HL-60 (cell line): ENCODE measurements around the gene SCGB2B2.

ENCODE experiments used
- DNase-seq, 2 experiments: peaks; one replicate each; pipeline ENCODE4 v3.0.0-alpha.2; 2010 to 2020; ENCODE audit warnings: low read depth in 1 of 2, low spot score in 1 of 2
- H3K27ac ChIP-seq: fragments of 250-450 bp; sonication (Bioruptor Pico); replicated peaks from 2 replicates; pipeline ENCODE4 v1.5.1; 2020; ENCODE audit warnings: mild to moderate bottlenecking, moderate library complexity
- H3K27me3 ChIP-seq: fragments of 250-450 bp; sonication (Bioruptor Pico); 2 replicates; pipeline ENCODE4 v1.5.1; 2021; ENCODE audit warnings: mild to moderate bottlenecking, moderate library complexity; ENCODE audit not compliant: insufficient read depth, poor library complexity, severe bottlenecking
- H3K4me3 ChIP-seq: replicated peaks from 2 replicates; pipeline ENCODE4 v1.5.1; 2011; ENCODE audit warnings: mild to moderate bottlenecking, control low read depth, low read length; ENCODE audit not compliant: insufficient read depth
- CTCF ChIP-seq: IDR thresholded peaks from one replicate; pipeline ENCODE4 v1.5.1; 2011; ENCODE audit warnings: low read length, control low read depth, inconsistent platforms; ENCODE audit not compliant: insufficient read depth
- GABPA ChIP-seq: IDR thresholded peaks from 2 replicates; pipeline ENCODE4 v1.6.1; 2012; ENCODE audit warnings: low read depth
- POLR2AphosphoS5 ChIP-seq: IDR thresholded peaks from 2 replicates; pipeline ENCODE4 v1.6.1; 2012; ENCODE audit warnings: low read depth
- SPI1 ChIP-seq: IDR thresholded peaks from 2 replicates; pipeline ENCODE4 v1.6.1; 2012; ENCODE audit warnings: low read depth, mild to moderate bottlenecking, borderline replicate concordance
- TF ChIP-seq, protein P1 (sequence below): IDR thresholded peaks from 2 replicates; pipeline ENCODE4 v1.6.1; 2012; ENCODE audit warnings: low read depth; ENCODE audit not compliant: insufficient replicate concordance

SCGB2B2 gene

DNA sequence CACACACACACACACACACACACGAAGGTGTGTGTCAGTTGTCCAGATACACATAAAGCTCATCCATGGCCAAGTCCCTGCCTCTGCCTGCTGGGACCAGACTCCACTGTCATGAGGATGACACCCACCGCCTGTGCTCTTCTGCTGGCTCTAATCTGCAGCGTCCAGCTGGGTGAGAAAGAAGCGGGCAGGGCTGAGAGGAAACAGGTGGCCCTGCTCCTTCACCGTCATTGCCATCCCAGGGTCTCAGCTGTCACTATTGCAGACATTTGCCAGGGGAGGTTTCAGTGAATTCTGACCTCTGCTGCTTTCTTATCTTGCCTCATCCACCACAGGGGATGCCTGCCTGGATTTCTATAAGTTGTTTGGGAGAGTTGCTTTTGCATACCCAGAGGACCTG, 31.4 kb downstream of the SCGB2B2 start:
- Histone ChIP-seq H3K27me3 (no peaks in the 10 kb centered on the region), H3K27ac (no peak overlapping the region), H3K4me3 (no peak overlapping the region)
- DNase-seq: no peak
- no peak for TF ChIP-seq SPI1
- no peak for TF ChIP-seq POLR2AphosphoS5
- TF ChIP-seq GABPA: no peak

- TF ChIP-seq, protein P1, sequence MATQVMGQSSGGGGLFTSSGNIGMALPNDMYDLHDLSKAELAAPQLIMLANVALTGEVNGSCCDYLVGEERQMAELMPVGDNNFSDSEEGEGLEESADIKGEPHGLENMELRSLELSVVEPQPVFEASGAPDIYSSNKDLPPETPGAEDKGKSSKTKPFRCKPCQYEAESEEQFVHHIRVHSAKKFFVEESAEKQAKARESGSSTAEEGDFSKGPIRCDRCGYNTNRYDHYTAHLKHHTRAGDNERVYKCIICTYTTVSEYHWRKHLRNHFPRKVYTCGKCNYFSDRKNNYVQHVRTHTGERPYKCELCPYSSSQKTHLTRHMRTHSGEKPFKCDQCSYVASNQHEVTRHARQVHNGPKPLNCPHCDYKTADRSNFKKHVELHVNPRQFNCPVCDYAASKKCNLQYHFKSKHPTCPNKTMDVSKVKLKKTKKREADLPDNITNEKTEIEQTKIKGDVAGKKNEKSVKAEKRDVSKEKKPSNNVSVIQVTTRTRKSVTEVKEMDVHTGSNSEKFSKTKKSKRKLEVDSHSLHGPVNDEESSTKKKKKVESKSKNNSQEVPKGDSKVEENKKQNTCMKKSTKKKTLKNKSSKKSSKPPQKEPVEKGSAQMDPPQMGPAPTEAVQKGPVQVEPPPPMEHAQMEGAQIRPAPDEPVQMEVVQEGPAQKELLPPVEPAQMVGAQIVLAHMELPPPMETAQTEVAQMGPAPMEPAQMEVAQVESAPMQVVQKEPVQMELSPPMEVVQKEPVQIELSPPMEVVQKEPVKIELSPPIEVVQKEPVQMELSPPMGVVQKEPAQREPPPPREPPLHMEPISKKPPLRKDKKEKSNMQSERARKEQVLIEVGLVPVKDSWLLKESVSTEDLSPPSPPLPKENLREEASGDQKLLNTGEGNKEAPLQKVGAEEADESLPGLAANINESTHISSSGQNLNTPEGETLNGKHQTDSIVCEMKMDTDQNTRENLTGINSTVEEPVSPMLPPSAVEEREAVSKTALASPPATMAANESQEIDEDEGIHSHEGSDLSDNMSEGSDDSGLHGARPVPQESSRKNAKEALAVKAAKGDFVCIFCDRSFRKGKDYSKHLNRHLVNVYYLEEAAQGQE: no peak
- no peak for TF ChIP-seq CTCF
- no peak for TF ChIP-seq SPI1
- no peak for TF ChIP-seq POLR2AphosphoS5
- TF ChIP-seq GABPA: no peak
- no peak overlapping the region for H3K27ac ChIP-seq
- DNase-seq: no peak
- H3K4me3 ChIP-seq: no peak overlapping the region
- H3K27me3 ChIP-seq: no peaks in the 10 kb centered on the region
Observed at GRCh38 chr19:34644991-34645461, 31.9 kb downstream of the SCGB2B2 start.

DNA sequence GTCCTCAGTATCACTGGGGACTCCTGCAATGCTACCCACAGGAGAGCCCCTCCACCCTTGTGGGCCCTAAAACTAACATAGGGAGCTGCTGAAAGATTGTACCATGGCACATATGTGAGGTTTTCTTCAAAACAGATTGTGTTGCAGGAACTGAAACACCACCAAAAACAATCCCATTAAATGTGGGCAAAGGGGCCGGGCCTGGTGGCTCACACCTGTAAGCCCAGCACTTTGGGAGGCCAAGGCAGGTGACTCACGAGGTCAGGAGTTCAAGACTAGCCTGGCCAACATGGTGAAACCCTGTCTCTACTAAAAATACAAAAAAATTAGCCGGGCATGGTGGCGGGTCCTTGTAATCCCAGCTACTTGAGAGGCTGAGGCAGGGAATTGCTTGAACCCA, 34.7 kb downstream of the SCGB2B2 start:
- TF ChIP-seq CTCF (no peak), SPI1 (no peak), GABPA (no peak), POLR2AphosphoS5 (no peak)
- TF ChIP-seq, protein P1: no peak
- no peak overlapping the region for H3K27ac ChIP-seq
- H3K27me3 ChIP-seq: no peaks in the 10 kb centered on the region
- no peak overlapping the region for H3K4me3 ChIP-seq
- DNase-seq: no peak

GRCh38 chr19:34639491-34640085, 37.4 kb downstream of the SCGB2B2 start:
- no peak for TF ChIP-seq SPI1
- TF ChIP-seq, protein P1: no peak
- no peak for TF ChIP-seq POLR2AphosphoS5
- TF ChIP-seq CTCF: peak; percentile 60
- TF ChIP-seq GABPA: no peak
- DNase-seq: peak; percentile 22 to 50

More at GRCh38 chr19:34639491-34640085, 37.4 kb downstream of the SCGB2B2 start:
- Histone ChIP-seq H3K27ac (no peak overlapping the region), H3K27me3 (no peaks in the 10 kb centered on the region), H3K4me3 (no peak overlapping the region)
